NT2/D1 (cell line): ENCODE measurements around the gene UBAP1.

Source experiments
- SUZ12 ChIP-seq: IDR thresholded peaks from 2 replicates; pipeline ENCODE4 v1.6.1; 2011; ENCODE audit not compliant: insufficient read length, insufficient read depth; ENCODE audit errors: extremely low read depth
- YY1 ChIP-seq: IDR thresholded peaks from 2 replicates; pipeline ENCODE4 v1.6.1; 2011; ENCODE audit not compliant: insufficient read length, insufficient read depth
- ZNF274 ChIP-seq: IDR thresholded peaks from 2 replicates; pipeline ENCODE4 v1.6.1; 2011; ENCODE audit warnings: mild to moderate bottlenecking, low read depth, low read length

DNA sequence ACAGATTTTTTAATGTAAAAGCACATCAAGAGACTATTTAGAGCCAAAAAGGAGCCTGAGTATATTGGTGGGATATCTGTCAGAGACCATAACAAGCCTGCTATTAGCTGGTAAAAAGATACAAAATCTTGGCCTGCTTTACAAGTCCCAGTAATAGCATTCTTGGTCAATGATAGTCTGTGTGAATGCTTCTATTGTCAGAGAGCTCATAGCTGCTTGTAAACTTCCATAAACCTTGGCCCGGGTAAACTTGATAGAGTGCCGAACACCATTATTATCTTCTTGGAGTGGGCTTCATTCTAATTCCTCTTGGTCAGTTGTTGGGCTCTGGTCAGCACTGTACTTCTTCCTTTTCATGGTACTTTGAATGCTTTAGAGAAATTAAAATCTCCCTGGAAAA, 64.0 kb downstream of the UBAP1 start:
- no peak for TF ChIP-seq SUZ12
- TF ChIP-seq ZNF274: no peak
- no peak for TF ChIP-seq YY1
